Measurements from ENCODE around the gene C1QTNF5. TPM values are rescaled to one million over a fixed set of nuclear protein-coding genes. Genes with fewer than 3 reads are reported as not detected.

The C1QTNF5 gene
- polyA plus RNA-seq, 1 donor from 2014 or later: not detected

- Histone ChIP-seq H4K20me1 (ENCODE audit: insufficient read depth) (no peaks in the 10 kb centered on the region), H3K79me2 (replicated peaks; ENCODE audit: insufficient read depth, low read length) (no peaks in the 10 kb centered on the region), H3K36me3 (ENCODE audit: insufficient read depth, low read length) (no peaks in the 10 kb centered on the region), H3K4me2 (ENCODE audit: low read length) (no peak overlapping the region), H3K9me3 (ENCODE audit: low read length) (no peaks in the 10 kb centered on the region), H3K4me3 (ENCODE audit: low read length) (no peak overlapping the region), H3F3A (ENCODE audit: insufficient read depth, low read length, poor library complexity, severe bottlenecking) (no peaks in the 10 kb centered on the region), H3K9ac (ENCODE audit: low read length) (no peak overlapping the region), H3K9me2 (ENCODE audit: insufficient read depth, low read length) (no peaks in the 10 kb centered on the region), H3K27me3 (ENCODE audit: insufficient read depth, low read depth, low read length) (peaks cover 36% of the 10 kb centered on the region), H3K27ac (ENCODE audit: low read length) (no peak overlapping the region), H2AFZ (ENCODE audit: low read depth, low read length) (no peak overlapping the region)
- TF ChIP-seq EZH2 (IDR thresholded peaks at IDR 0.05; ENCODE audit: borderline replicate concordance, insufficient read depth, low read length, poor library complexity, severe bottlenecking) (no peak), TAF1 (IDR thresholded peaks at IDR 0.05; ENCODE audit: low read depth) (no peak), REST (IDR thresholded peaks at IDR 0.05; ENCODE audit: borderline replicate concordance) (no peak), MXI1 (conservative IDR thresholded peaks at IDR 0.05; ENCODE audit: poor library complexity, severe bottlenecking) (no peak), RAD21 (conservative IDR thresholded peaks at IDR 0.05) (no peak), CTCF (IDR thresholded peaks at IDR 0.05; ENCODE audit: poor library complexity, severe bottlenecking) (no peak), POLR2AphosphoS5 (IDR thresholded peaks at IDR 0.05) (no peak), EP300 (conservative IDR thresholded peaks at IDR 0.05; ENCODE audit: poor library complexity, severe bottlenecking) (no peak), SMC3 (conservative IDR thresholded peaks at IDR 0.05; ENCODE audit: poor library complexity) (no peak)
Observed at GRCh38 chr11:119342362-119343130, 1.9 kb upstream of the C1QTNF5 start.

GRCh38 chr11:119342023-119342300 is 1.3 kb upstream of the C1QTNF5 start:
- H3K9me2 ChIP-seq (ENCODE audit: insufficient read depth, low read length): no peaks in the 10 kb centered on the region
- no peaks in the 10 kb centered on the region for H3K9me3 ChIP-seq (ENCODE audit: low read length)
- no peak for TF ChIP-seq CTCF (IDR thresholded peaks at IDR 0.05; ENCODE audit: poor library complexity, severe bottlenecking)
- TF ChIP-seq EP300 (conservative IDR thresholded peaks at IDR 0.05; ENCODE audit: poor library complexity, severe bottlenecking): no peak
- no peak for TF ChIP-seq REST (IDR thresholded peaks at IDR 0.05; ENCODE audit: borderline replicate concordance)
- no peak for TF ChIP-seq EZH2 (IDR thresholded peaks at IDR 0.05; ENCODE audit: borderline replicate concordance, insufficient read depth, low read length, poor library complexity, severe bottlenecking)
- no peak for TF ChIP-seq SMC3 (conservative IDR thresholded peaks at IDR 0.05; ENCODE audit: poor library complexity)
- no peak for TF ChIP-seq MXI1 (conservative IDR thresholded peaks at IDR 0.05; ENCODE audit: poor library complexity, severe bottlenecking)
- TF ChIP-seq TAF1 (IDR thresholded peaks at IDR 0.05; ENCODE audit: low read depth): no peak
- TF ChIP-seq RAD21 (conservative IDR thresholded peaks at IDR 0.05): no peak
- TF ChIP-seq POLR2AphosphoS5 (IDR thresholded peaks at IDR 0.05): no peak
- no peaks in the 10 kb centered on the region for H4K20me1 ChIP-seq (ENCODE audit: insufficient read depth)
- H3K27me3 ChIP-seq (ENCODE audit: insufficient read depth, low read depth, low read length): peaks cover 36% of the 10 kb centered on the region
- H3K79me2 ChIP-seq (replicated peaks; ENCODE audit: insufficient read depth, low read length): no peaks in the 10 kb centered on the region
- no peak overlapping the region for H3K9ac ChIP-seq (ENCODE audit: low read length)
- no peaks in the 10 kb centered on the region for H3F3A ChIP-seq (ENCODE audit: insufficient read depth, low read length, poor library complexity, severe bottlenecking)
- H3K27ac ChIP-seq (ENCODE audit: low read length): no peak overlapping the region
- H3K4me2 ChIP-seq (ENCODE audit: low read length): no peak overlapping the region
- H2AFZ ChIP-seq (ENCODE audit: low read depth, low read length): no peak overlapping the region
- no peaks in the 10 kb centered on the region for H3K36me3 ChIP-seq (ENCODE audit: insufficient read depth, low read length)
- H3K4me3 ChIP-seq (ENCODE audit: low read length): no peak overlapping the region
